ENCODE data around the gene PIGBOS1.
"Not testable (repeated sequence)": the region's sequence is repeated elsewhere in the genome, so short reads cannot be mapped to it uniquely, and the experiment has no call there.

Gene PIGBOS1, protein sequence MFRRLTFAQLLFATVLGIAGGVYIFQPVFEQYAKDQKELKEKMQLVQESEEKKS

DNA sequence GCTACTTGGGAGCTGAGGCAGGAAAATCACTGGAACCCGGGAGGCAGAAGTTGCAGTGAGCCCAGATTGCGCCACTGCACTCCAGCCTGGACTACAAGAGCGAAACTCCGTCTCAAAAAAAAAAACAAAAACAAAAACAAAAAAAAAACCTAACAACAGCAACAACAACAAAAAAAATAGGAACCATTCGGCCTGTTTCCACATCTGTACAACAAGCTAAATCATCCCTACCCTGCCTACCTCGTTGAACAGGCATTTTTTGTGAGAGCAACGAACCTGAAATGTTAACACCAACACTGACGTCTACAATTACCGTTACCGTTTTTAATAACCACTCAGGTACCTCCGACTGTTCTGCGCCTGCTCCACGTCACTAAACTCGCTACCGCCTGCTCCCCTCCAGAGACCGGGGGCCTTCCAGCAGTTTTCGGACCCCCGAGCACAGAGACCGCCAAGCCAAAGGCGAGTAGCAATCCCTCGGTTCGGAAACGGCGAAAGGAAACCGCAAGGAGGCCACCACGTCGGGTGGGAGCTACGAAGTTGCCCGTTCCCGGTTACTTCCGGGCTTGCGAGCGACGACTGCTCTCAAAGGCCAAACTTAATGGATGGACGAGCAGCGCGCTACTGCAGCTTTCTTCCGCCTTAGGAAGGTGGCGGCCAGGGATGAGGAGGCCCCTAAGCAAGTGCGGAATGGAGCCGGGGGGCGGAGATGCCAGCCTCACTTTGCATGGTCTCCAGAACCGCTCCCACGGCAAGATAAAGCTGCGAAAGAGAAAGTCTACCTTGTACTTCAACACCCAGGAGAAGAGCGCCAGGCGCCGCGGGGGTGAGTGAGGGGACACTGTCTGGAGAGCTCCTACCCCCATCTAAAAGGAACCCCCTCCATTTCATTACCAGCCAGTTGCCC lies at the start of gene PIGBOS1, which contains the start of gene PIGB:
Gene PIGBOS1 (minus strand): TSS at position 536 of the 907 bp plus-strand sequence. CDS start 1,331 bp downstream, outside the sequence.
Gene PIGB (plus strand): TSS at position 635 of the 907 bp plus-strand sequence. CDS start 29 bp downstream, at position 664.
- peak; percentile 55 to 56 for DNase-seq (ENCODE audit: low read depth in 2 of 2)

GRCh38 chr15:55366981-55367380 lies 48.1 kb upstream of the PIGBOS1 start:
- no peak for DNase-seq (ENCODE audit: low read depth in 2 of 2)

DNA sequence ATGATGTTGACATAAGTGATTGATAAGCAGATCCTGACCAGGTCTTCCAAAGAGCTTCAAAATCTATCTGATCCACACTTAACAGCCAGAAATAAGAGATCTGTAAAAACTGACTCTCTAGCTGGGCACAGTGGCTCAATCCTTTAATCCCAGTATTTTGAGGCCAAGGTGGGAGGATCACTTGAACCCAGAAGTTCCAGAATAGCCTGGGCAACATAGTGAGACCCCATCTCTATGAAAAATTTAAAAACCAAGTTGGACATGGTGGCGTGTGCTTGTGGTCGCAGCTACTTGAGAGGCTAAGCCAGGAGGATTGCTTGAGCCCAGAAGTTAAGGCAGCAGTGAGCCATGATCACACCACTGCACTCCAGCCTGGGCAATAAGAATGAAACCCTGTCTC lies 43.7 kb upstream of the PIGBOS1 start:
- DNase-seq (ENCODE audit: low read depth in 2 of 2), result no peak

DNA sequence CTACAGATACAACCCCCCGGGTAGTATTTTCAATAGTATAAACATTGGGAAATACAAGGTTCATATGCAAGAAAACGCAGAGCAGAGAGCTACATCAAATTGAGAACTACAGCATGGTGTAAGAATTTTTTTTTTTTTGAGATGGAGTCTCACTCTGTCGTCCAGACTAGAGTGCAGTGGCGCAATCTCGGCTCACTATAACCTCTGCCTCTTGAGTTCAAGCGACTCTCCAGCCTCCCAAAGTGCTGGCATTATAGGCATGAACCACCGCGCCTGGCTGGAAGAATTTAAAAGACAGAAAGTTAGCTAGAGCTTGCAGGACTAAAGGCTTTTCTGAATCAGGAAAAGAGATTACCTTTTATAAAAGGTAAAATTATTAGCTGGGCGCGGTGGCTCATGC lies 42.1 kb upstream of the PIGBOS1 start:
- no peak for DNase-seq (ENCODE audit: low read depth in 2 of 2)

DNA sequence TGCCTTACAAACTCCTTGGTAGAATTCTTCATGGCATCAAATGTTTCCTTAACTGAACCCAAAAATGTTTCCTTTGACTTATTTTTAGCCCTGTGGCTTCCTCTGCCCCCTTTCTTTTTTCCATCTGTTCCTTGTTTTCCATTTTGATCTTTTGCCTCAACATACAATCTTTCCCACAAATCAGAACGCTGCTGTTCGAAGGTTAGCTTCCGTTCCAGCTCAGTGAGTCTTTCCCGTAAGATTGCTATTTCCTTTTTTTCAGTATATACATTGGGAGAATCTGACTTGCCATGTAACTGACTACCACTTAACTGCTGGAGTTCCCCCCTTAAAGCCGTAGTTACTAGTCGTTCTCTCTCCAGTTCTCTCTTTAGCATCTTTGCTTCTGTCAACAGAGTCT lies 41.3 kb upstream of the PIGBOS1 start:
- no peak for DNase-seq (ENCODE audit: low read depth in 2 of 2)

DNA sequence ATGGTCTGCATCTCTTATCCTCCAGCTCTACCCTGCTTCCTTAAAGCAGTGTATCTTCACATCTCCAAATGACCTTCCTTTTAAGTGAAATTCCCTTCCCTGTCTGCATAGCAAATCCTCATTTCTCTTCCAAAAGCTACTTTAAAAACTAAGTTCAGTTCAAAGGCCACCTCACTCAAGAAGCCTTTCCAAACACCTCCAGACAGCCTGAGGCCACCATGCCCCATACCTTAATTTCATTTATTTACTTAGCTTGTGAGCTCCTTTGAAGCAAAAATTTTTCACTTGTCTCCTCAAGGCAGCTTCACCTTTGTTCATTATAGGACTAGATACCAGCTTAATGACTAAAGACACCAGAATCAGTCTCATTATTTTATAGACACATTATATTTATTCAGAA lies 39.5 kb upstream of the PIGBOS1 start:
- no peak for DNase-seq (ENCODE audit: low read depth in 2 of 2)

DNA sequence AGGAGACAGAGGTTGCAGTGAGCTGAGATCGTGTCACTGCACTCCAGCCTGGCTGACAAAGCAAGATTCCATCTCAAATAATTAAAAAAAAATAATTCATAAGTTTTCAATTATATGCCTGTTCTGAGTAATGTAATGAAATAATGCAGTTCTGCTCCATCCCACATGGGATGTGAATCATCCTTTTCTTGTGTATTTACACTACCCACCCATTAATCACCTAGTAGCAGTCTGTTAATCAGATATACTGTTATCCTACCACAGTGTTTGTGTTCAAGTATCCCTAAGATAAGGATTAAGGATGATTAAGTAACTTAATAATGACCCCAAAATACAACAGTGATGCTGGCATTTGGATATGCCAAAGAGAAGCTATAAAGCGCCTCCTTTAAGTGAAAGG lies 38.9 kb upstream of the PIGBOS1 start:
- no peak for DNase-seq (ENCODE audit: low read depth in 2 of 2)

DNA sequence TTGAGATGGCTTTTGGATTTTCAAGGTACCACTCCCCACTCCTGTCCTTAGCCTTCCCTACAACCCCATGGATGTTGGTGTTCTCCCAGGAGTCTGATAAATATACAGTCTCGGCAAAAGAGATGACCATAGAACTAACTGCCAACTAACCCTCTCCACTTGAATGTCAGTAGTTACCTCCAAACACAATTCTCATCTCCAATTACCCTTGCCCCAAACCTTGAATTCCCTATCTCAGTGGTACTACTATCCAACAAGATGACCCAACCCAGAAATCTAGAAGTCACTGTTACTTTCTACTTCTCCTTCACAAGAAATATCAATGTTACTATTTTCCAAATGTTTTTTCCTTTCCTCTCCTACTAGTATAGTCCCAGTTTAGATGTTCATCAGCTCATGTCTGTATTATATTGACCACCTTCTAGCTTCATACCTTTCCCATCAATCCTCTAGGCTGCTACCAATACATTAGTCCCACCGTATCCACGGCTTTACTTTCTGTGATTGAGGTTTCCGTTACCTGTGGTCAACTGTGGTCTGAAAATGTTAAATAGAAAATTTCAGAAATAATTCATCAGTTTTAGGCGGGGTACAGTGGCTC lies 38.2 kb upstream of the PIGBOS1 start:
- DNase-seq (ENCODE audit: low read depth in 2 of 2), result no peak

DNA sequence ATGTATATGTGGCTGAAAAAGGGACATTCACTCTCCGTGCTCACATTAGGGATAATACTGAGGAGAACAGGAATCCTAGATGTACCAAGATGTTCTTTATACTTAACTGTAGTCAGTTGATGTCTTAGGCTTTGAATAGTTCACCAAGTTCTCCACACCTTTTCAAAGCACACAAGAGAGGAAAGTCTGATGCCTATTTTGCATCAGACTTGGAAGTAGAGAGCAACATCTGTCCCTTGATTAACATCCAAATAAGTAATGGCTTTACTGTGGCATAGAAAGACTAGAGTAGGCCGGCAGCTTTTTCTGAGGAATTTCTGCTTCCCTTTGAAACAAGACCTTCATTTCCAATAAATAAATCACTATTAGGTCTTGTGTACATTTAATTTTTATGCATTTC lies 34.1 kb upstream of the PIGBOS1 start:
- no peak for DNase-seq (ENCODE audit: low read depth in 2 of 2)

- DNase-seq (ENCODE audit: low read depth in 2 of 2), result no peak
Measured at GRCh38 chr15:55349282-55349681, 30.4 kb upstream of the PIGBOS1 start.

DNA sequence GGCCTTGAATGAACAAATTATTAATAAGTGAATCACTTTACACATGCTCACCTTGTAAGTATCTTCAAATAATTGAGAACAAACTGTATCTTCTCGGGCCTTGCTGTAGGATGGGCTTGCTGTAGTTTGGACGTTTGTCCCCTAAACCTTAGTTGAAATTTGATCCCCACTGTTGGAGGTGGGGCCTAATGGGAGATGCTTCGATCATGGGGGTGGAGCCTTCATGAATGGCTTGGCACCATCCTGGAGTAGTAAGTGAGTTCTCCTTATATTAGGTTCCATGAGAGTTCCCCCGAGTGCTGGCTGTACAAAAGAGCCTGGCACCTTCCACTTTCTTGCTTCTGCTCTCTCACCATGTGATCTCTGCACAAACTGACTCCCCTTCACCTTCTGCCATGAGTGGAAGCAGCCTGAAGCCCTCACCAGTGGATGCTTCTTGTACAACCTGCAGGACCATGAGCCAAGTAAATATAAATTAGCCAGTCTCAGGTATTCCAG lies 29.4 kb upstream of the PIGBOS1 start:
- DNase-seq (ENCODE audit: low read depth in 2 of 2), result no peak

- DNase-seq (ENCODE audit: low read depth in 2 of 2), result no peak
Measured at GRCh38 chr15:55344206-55344605, 25.3 kb upstream of the PIGBOS1 start.

- no peak for DNase-seq (ENCODE audit: low read depth in 2 of 2)
Measured at GRCh38 chr15:55343168-55343567, 24.2 kb upstream of the PIGBOS1 start.

GRCh38 chr15:55337160-55337559 lies 18.2 kb upstream of the PIGBOS1 start:
- no peak for DNase-seq (ENCODE audit: low read depth in 2 of 2)

GRCh38 chr15:55334997-55335396 lies 16.1 kb upstream of the PIGBOS1 start:
- DNase-seq (ENCODE audit: low read depth in 2 of 2), result no peak

DNA sequence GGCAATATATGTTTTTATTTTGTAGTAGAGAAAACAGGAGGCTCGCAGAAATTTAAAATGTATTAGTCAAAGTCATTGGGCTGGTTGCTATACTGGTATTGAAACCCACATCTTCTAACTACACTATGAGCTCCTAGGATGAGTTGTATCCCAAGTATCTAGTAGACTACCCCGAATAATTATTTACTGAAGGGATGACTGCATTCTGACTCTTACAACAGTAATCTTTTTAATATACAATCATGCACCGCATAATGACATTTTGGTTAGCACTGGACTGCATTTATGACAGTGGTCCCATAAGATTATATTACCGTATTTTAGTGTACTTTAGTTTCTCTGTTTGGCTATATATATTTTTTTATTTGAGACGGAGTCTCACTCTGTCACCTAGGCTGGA lies 15.4 kb upstream of the PIGBOS1 start:
- DNase-seq (ENCODE audit: low read depth in 2 of 2), result no peak

- no peak for DNase-seq (ENCODE audit: low read depth in 2 of 2)
Measured at GRCh38 chr15:55327387-55327786, 8.5 kb upstream of the PIGBOS1 start.

DNA sequence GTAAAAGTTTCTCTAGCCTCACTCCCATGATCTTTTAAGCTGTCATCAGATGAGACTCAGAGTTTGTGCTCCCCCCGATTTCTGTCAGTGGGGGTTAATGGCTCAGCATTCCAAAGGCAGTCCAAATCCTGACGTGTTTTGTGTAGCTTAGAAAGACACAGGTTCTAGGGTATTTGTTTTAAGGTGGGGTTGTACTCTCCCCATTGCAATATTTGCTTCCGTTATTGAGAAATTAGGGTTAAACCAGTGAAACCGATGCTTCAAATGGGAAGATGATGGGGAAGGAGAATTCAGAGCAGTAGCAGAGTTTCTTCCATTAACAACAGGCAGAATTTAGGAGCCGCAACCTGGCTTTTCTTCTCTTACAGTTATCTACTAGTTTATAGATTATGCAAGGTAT lies 3.5 kb upstream of the PIGBOS1 start:
- DNase-seq (ENCODE audit: low read depth in 2 of 2), result no peak

- no peak for DNase-seq (ENCODE audit: low read depth in 2 of 2)
Measured at GRCh38 chr15:55320963-55321362, 2.0 kb upstream of the PIGBOS1 start.

- no peak for DNase-seq (ENCODE audit: low read depth in 2 of 2)
Measured at GRCh38 chr15:55320238-55320550, 1.3 kb upstream of the PIGBOS1 start.

DNA sequence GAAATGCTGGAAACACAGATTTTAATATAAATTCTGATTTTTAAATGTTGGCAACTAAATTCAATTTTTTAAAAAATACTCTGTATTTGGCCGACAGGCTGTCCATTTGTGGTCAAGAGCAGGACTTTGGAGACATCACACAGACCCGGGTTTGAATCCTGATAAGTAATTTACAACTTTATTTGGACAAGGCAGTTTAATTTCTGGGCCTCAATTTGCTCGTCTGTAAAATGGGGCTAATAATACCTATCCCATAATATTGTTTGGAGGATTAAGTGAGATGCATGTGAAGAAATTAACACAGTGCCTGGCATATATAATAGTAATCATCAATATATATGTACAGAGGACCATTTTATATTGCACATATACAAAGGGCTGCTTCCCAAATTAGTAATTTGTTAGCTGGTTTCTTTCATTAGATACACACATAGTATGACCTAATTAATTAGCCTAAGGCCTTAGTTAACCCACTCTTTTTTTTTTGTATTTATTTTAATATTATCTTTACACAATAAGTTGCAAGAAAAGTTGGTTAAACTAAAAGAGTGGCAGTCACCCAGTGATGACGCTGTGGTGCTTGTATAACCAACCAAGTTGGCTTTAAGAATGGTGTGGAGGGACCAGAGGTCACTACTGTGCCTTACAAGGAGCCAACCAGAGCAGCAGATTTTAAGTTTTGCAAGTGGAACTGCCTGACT lies 764 bp upstream of the PIGBOS1 start:
- no peak for DNase-seq (ENCODE audit: low read depth in 2 of 2)

- not testable (repeated sequence) for DNase-seq (ENCODE audit: low read depth in 2 of 2)
Measured at GRCh38 chr15:55302801-55303200, 16.1 kb downstream of the PIGBOS1 start.
